Urinary bladder (tissue), 4 donors: ENCODE results near the gene CLASRP. TPM values are rescaled to one million over a fixed set of nuclear protein-coding genes. Genes with fewer than 3 reads are reported as not detected.

ENCODE experiments used
- DNase-seq: peaks from one replicate; pipeline ENCODE4 v3.0.0-alpha.2; 2015; ENCODE audit errors: extremely low spot score
- H3K27ac ChIP-seq: one replicate; pipeline ENCODE4 v1.5.1; 2013; ENCODE audit warnings: low read depth, mild to moderate bottlenecking, moderate library complexity
- H3K36me3 ChIP-seq: one replicate; pipeline ENCODE4 v1.6.1; 2013; ENCODE audit warnings: mild to moderate bottlenecking, moderate library complexity; ENCODE audit not compliant: insufficient read depth
- H3K4me1 ChIP-seq: one replicate; pipeline ENCODE4 v1.6.1; 2013; ENCODE audit warnings: mild to moderate bottlenecking, moderate library complexity; ENCODE audit not compliant: insufficient read depth
- H3K4me3 ChIP-seq: one replicate; pipeline ENCODE4 v1.5.1; 2013; ENCODE audit warnings: low read depth, low read length
- WGBS: extraction: QIAGEN DNeasy Blood & Tissue Kit; methylation state at CpG from one replicate; pipeline ENCODE4 v1.1.7; 2013; 5-methylcytosine and 5-hydroxymethylcytosine counted together
- polyA plus RNA-seq: library from polyadenylated mRNA; stranded (reverse); fragments of 200-250 nt; gene quantifications from one replicate; pipeline ENCODE4 v1.2.3, GENCODE V29; 2013
- total RNA-seq: library from RNA; depleted of rRNA; stranded (reverse); fragments of >200 nt; gene quantifications from one replicate; pipeline ENCODE4 v1.2.3, GENCODE V29; 2014
- donor health status: healthy with polysubstance abuse.
- donor health status: healthy.

The CLASRP gene
- total and polyA plus RNA-seq, 2 donors: 11.2 to 45.6 TPM

DNA sequence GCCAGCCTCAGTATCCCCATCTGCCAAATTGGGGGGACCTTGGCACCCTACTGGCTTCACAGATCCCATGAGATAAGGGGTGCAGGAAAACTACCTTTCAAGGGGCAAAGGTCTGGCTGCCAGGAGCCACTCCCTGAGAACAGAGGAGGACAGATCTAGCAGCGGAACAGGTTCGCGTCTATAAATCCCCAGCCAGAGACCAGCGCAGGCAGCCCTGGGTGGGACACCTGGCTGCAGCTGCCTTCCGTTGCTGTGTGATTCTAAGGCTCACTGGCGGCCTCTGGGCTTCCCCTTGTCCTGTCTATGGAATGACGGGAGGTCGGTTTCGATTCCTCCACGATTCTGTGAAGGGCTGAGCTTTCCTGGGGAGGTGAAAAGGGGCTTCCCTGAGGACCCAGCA lies 30.3 kb upstream of the CLASRP start:
- no peak overlapping the region for H3K27ac ChIP-seq
- no peak for DNase-seq
- H3K36me3 ChIP-seq: no peaks in the 10 kb centered on the region
- no peaks in the 10 kb centered on the region for H3K4me1 ChIP-seq
- H3K4me3 ChIP-seq: no peak overlapping the region
- WGBS: 63% methylated on average over 10 of the region's 10 CpGs

DNA sequence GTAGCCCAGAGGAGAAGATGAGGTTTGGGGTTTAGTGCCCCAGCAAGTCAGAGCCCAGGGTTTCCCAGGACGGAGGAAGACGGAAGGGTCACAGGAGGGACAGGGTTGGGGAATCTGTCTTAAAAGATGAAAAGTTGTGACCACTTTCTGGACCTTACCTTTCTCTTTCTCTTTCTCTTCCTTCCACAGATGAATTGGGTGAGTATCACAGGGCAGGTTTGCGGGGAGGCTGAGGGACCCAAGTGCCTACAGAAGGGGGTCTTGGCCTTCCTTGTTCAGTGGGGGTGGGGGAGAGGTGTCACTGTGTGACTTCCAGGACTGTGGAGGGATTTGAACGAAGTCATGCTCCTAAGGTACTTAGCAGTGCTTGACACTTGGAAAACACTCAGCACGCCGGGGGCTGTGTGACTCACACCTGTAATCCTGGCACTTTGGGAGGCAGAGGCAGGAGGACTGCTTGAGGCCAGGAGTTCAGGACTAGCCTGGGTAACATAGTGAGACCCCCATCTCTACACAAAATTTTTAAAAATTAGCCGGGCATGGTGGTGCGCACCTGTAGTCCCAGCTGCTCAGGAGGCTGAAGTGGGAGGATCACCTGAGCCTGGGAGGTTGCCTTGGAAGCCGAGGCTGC lies 29.1 kb upstream of the CLASRP start:
- Histone ChIP-seq H3K4me1 (no peaks in the 10 kb centered on the region), H3K27ac (no peak overlapping the region), H3K4me3 (no peak overlapping the region), H3K36me3 (no peaks in the 10 kb centered on the region)
- no peak for DNase-seq
- 89% methylated on average over 9 of the region's 9 CpGs for WGBS

DNA sequence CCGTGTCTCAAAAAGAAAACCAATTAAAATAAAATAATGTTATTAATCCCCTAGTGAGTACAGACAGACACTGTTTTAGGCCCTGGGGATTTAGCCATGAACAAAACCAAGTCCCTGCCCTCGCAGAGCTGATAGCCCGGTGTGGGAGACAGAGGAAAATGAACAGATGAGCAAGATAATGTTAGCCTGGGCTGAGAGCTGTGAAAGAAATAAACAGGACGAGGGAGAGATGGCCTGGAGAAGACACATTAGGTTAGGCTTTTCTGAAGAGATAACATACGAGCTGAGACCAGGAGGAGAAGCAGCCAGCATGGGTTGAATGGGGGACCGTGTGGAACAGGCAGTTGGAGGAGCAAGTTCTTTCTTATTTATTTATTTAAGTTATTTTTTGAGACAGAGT lies 28.5 kb upstream of the CLASRP start:
- H3K4me3 ChIP-seq: no peak overlapping the region
- no peaks in the 10 kb centered on the region for H3K4me1 ChIP-seq
- WGBS: 50% methylated on average over 6 of the region's 6 CpGs
- H3K27ac ChIP-seq: no peak overlapping the region
- no peak for DNase-seq
- H3K36me3 ChIP-seq: no peaks in the 10 kb centered on the region

DNA sequence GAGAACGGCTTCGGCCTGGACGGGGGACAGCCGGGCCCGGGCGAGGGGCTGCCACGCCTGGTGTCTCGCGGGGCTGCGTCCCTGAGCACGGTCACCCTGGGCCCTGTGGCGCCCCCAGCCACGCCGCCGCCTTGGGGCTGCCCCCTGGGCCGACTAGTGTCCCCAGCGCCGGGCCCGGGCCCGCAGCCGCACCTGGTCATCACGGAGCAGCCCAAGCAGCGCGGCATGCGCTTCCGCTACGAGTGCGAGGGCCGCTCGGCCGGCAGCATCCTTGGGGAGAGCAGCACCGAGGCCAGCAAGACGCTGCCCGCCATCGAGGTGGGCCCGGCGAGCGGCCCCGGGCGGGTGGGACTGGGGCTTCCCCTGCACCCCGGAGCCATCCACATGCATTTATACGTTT lies 26.9 kb upstream of the CLASRP start:
- H3K4me1 ChIP-seq: no peaks in the 10 kb centered on the region
- DNase-seq: no peak
- H3K4me3 ChIP-seq: no peak overlapping the region
- WGBS: 95% methylated on average over 42 of the region's 42 CpGs
- H3K27ac ChIP-seq: no peak overlapping the region
- no peaks in the 10 kb centered on the region for H3K36me3 ChIP-seq

DNA sequence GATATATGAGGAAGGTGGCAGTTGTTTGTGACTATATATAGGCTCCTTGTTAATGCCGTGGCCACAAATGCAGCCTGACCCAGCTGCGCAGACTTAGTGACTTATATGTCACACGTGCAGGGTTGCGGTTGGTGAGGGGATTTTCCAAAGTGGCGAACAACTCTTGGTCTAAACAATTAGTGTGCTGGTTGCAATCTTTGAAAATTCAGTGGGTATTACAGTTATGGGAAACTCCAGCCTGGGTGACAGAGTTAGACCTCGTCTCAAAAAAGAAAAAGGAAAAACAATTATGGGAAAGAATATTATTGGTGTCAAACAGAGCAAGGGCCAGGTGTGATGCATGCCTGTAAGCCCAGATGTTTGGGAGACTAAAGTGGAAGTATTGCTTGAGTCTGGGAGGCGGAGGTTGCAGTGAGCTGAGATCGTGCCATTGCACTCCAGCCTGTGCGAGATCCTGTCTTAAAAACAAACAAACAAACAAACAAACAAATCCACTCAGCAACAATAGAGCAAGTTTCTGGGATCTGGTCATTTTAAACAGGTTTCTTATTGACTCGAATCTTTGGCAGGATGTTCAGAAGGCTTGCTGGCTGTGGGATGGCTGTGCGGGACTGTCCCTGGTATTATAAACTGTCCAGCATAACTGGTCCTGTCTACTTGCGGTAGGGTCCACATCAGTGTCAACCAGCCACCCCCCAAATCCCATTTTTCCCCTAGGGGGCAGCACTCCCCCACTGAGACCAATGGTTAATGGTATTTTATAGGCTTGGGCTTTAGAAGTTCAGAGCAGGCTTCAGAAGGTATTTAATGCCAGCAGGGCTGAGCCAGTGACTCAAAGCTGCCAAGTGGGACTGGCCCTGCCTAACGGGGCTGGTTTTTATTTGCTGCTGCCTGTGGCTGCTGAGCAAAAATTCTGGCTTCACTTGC lies 22.2 kb upstream of the CLASRP start:
- no peaks in the 10 kb centered on the region for H3K4me1 ChIP-seq
- H3K4me3 ChIP-seq: no peak overlapping the region
- no peak overlapping the region for H3K27ac ChIP-seq
- no peak for DNase-seq
- 57% methylated on average over 13 of the region's 13 CpGs for WGBS
- H3K36me3 ChIP-seq: no peaks in the 10 kb centered on the region

DNA sequence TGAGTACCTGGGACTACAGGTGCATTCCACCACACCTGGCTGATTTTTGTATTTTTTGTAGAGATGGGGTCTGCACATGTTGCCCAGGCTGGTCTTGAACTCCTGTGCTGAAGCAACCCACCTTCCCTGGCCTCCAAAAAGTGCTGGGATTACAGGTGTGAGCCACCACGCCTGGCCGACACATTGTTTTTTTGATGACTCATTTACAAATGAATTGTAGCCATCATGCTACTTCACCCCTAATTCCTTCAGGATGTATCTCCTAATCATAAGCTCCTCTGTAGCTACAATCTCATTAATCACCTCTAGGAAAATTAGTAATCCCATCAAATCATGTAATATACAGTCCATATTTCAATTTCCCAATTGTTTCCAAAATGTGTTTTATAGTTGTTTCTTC lies 19.7 kb upstream of the CLASRP start:
- Histone ChIP-seq H3K4me1 (no peaks in the 10 kb centered on the region), H3K4me3 (no peak overlapping the region), H3K27ac (no peak overlapping the region), H3K36me3 (no peaks in the 10 kb centered on the region)
- WGBS: 89% methylated on average over 2 of the region's 2 CpGs
- no peak for DNase-seq

DNA sequence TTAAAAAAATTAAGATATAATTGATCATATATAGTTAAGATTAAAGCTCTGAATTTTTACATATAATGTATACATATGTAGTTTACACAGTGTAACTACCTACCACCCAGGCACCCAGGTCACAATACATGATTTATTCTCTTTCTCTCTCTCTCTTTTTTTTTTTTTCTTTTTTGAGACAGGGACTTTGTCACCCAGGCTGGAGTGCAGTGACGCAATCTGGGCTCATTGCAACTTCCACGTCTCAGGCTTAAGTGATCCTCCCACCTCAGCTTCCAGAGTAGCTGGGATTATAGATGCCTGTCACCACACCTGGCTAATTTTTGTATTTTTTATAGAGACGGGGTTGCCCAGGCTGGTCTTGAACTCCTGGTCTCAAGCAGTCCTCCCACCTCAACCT lies 18.8 kb upstream of the CLASRP start:
- no peak for DNase-seq
- Histone ChIP-seq H3K4me1 (no peaks in the 10 kb centered on the region), H3K4me3 (no peak overlapping the region), H3K27ac (no peak overlapping the region), H3K36me3 (no peaks in the 10 kb centered on the region)
- 85% methylated on average over 3 of the region's 3 CpGs for WGBS

DNA sequence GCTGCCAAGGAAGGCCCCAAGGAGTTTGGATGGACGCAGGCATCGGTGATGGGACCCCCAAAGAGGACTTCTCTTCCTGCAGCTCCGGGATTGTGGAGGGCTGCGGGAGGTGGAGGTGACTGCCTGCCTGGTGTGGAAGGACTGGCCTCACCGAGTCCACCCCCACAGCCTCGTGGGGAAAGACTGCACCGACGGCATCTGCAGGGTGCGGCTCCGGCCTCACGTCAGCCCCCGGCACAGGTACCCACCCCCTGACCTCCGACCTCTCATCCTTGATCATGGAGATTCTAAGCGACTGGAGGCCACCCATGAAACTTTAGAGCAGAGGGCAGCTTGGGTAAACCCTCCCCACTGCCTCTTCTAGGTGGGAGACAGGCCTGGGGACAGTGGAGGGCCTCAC lies 16.9 kb upstream of the CLASRP start:
- H3K27ac ChIP-seq: no peak overlapping the region
- WGBS: 81% methylated on average over 14 of the region's 14 CpGs
- no peaks in the 10 kb centered on the region for H3K4me1 ChIP-seq
- no peaks in the 10 kb centered on the region for H3K36me3 ChIP-seq
- no peak for DNase-seq
- no peak overlapping the region for H3K4me3 ChIP-seq

DNA sequence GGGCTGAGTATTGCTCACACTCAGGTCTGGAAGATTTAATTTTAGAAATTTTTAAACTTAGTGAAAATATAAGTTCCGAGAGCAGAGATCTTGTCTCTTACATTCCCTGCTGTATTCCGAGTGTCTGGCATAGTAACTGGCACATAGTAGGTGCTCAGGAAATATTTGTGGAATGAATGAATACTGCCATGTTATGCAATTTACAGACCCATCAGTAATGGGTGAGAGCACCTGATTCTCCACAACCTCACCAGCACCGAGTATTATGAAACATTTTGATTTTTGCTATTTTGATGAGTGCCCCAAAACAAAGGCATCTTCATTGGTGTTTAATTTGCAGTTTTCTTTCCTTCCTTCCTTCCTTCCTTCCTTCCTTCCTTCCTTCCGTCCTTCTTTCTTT lies 15.8 kb upstream of the CLASRP start:
- Histone ChIP-seq H3K36me3 (no peaks in the 10 kb centered on the region), H3K4me3 (no peak overlapping the region), H3K27ac (no peak overlapping the region), H3K4me1 (no peaks in the 10 kb centered on the region)
- WGBS: 94% methylated on average over 4 of the region's 4 CpGs
- no peak for DNase-seq

DNA sequence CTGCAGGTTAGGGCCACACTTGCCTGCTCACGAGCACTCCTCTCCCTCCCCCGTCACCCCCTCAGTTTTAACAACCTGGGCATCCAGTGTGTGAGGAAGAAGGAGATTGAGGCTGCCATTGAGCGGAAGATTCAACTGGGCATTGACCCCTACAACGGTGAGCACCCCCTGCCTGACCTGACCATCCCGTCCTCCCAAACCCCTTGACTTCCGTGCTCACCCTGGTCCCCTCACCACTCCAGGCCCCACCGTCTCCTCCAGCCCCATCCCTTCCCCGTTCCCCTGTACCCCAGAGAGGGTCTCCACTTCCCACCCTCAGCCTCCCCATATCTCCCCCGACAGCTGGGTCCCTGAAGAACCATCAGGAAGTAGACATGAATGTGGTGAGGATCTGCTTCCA lies 13.6 kb upstream of the CLASRP start:
- no peak for DNase-seq
- H3K36me3 ChIP-seq: no peaks in the 10 kb centered on the region
- no peak overlapping the region for H3K4me3 ChIP-seq
- no peak overlapping the region for H3K27ac ChIP-seq
- WGBS: 91% methylated on average over 9 of the region's 9 CpGs
- no peaks in the 10 kb centered on the region for H3K4me1 ChIP-seq

DNA sequence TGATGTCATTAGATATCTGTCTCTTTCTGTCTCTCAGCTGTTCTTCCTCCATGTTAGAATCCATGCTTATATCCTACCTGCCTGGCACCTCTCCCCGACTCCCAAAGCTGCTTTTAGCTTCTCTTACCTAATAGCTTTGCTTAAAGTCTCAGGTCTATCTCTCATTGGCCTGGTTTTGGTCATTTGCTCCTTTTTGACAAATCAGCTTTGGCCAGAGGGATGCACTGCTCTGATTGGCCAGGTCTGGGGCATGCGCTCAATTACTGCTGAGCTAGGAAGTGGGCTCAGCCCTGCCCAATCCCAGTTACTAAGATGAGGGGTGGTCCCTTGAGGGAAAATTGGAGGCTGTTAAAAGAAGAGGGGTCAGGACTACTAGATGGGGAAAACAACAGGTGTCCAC lies 11.5 kb upstream of the CLASRP start:
- Histone ChIP-seq H3K4me1 (no peaks in the 10 kb centered on the region), H3K4me3 (no peak overlapping the region), H3K27ac (no peak overlapping the region), H3K36me3 (no peaks in the 10 kb centered on the region)
- WGBS: 95% methylated on average over 2 of the region's 2 CpGs
- DNase-seq: no peak

DNA sequence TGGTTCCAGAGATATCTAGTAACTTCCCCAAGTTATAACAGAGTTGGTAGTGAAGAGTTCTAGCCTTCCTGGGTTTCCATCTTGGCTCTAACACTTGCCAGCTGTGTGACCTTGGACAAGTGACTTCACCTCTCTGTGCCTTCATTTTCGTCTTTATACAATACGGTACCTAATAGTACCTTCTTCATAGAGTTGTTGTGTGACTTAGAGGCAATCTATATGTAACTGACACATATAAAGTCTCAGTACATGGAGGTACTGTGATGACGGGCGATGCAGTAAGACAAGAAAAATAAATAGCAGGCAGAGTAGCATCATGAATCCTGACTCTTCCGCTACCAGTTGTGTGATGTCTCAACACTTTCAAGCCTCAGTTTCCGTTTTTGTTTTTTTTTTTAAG lies 8.0 kb upstream of the CLASRP start:
- 95% methylated on average over 6 of the region's 6 CpGs for WGBS
- H3K27ac ChIP-seq: no peak overlapping the region
- H3K4me3 ChIP-seq: no peak overlapping the region
- no peaks in the 10 kb centered on the region for H3K36me3 ChIP-seq
- H3K4me1 ChIP-seq: no peaks in the 10 kb centered on the region
- no peak for DNase-seq

DNA sequence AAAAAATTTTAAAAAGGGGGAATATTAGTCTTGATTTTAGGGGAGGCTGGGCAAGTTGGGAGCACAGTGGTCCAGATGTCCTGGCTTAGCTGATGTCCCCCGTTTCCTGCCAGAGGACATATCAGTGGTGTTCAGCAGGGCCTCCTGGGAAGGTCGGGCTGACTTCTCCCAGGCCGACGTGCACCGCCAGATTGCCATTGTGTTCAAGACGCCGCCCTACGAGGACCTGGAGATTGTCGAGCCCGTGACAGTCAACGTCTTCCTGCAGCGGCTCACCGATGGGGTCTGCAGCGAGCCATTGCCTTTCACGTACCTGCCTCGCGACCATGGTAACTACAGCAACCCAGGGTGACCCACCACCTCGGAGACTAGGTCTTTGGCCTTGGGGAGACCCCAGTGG lies 6.4 kb upstream of the CLASRP start:
- Histone ChIP-seq H3K36me3 (no peaks in the 10 kb centered on the region), H3K4me3 (no peak overlapping the region), H3K4me1 (no peaks in the 10 kb centered on the region), H3K27ac (no peak overlapping the region)
- DNase-seq: no peak
- WGBS: 84% methylated on average over 18 of the region's 18 CpGs

DNA sequence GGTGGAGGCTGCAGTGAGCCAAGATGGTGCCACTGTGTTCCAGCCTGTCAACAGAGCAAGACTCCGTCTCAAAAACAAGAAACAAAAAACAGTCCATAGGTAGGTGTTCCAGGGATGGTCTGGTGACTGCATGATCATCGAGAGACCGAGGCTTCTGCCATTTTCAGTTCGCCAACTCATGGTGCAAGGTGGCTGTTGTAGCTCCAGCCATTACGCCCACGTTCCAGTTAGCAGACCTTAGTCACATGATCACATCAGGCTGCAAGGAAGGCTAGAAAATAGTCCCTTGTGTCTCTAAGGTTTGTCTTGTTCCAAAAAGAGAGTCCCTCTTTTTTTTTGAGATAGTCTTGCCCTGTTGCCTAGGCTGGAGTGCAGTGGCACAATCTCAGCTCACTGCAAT lies 3.1 kb upstream of the CLASRP start:
- no peaks in the 10 kb centered on the region for H3K36me3 ChIP-seq
- DNase-seq: no peak
- no peak overlapping the region for H3K4me3 ChIP-seq
- no peak overlapping the region for H3K27ac ChIP-seq
- no peaks in the 10 kb centered on the region for H3K4me1 ChIP-seq
- WGBS: 98% methylated on average over 6 of the region's 6 CpGs
